K562 (cell line): Measurements from ENCODE around the gene SLC9A3. TPM values are rescaled to one million over a fixed set of nuclear protein-coding genes. Genes with fewer than 3 reads are reported as not detected.

Source experiments
- ATAC-seq: fragments of 200-7000 bp; cut with Tn5 transposase; 3 replicates; pipeline ENCODE4 v1.9.1; 2020; ENCODE audit warnings: moderate library complexity
- BruUV-seq: library from RNA; stranded (reverse); fragments of 400-500 nt; replicated peaks from 2 replicates; lab custom pipeline; 2021; lab: Mats Ljungman, UMichigan
- CTCF ChIA-PET: fragments of 300-600 bp; formaldehyde crosslinking; extraction: SDS; loops from one replicate; lab custom pipeline; 2021; ENCODE audit warnings: low intra/inter-chr PET ratio; lab: Yijun Ruan, JAX
- POLR2A ChIA-PET: fragments of 300-600, 350-650 bp; sonication (Branson Sonifier 250); formaldehyde crosslinking; extraction: SDS; loops from one replicate; lab custom pipeline; 2021; ENCODE audit warnings: antibody characterized with exemption, inconsistent platforms; lab: Yijun Ruan, JAX
- DNase-seq, 4 experiments: peaks; one replicate each; pipeline versions ENCODE4 v3.0.0 to v3.0.0-alpha.2; 2011 to 2018; ENCODE audit warnings: low spot score in 3 of 4, mixed read lengths in 3 of 4; ENCODE audit errors: extremely low read depth in 1 of 4
- FAIRE-seq: peaks from 2 replicates; lab custom pipeline; 2011; peaks lifted over from hg19 to GRCh38; lab: Jason Lieb, UNC
- H2AFZ ChIP-seq: 2 replicates; pipeline ENCODE4 v1.6.0; 2011; ENCODE audit warnings: low read depth, low read length, control low read depth, inconsistent platforms
- H3K27ac ChIP-seq: fragments of 200-600 bp; 3 replicates; pipeline ENCODE4 v1.8.0; 2011; ENCODE audit warnings: low read depth, mild to moderate bottlenecking, control low read depth, inconsistent platforms, low read length, moderate library complexity, mixed read lengths; ENCODE audit errors: extremely low read depth
- H3K27me3 ChIP-seq, 2 experiments: fragments of 300-600 bp in 1 of 2; 2 replicates in 1 of 2; 3 replicates in 1 of 2; pipeline versions ENCODE4 v1.6.0 to v1.8.0; 2011; ENCODE audit warnings: inconsistent platforms in 2 of 2, low read length in 2 of 2, mild to moderate bottlenecking in 1 of 2, mixed read lengths in 1 of 2, moderate library complexity in 1 of 2; ENCODE audit not compliant: control insufficient read depth in 2 of 2, insufficient read depth in 2 of 2
- H3K36me3 ChIP-seq: fragments of 300-600 bp; 3 replicates; pipeline ENCODE4 v1.8.0; 2011; ENCODE audit warnings: mild to moderate bottlenecking, low read length, inconsistent platforms; ENCODE audit not compliant: control insufficient read depth, insufficient read depth
- H3K4me1 ChIP-seq, 2 experiments: fragments of 200-600 bp in 1 of 2; replicated peaks in 1 of 2; 2 replicates in 1 of 2; 3 replicates in 1 of 2; pipeline versions ENCODE4 v1.5.1 to v1.8.0; 2011; ENCODE audit warnings: inconsistent platforms in 2 of 2, low read length in 2 of 2, mild to moderate bottlenecking in 1 of 2, mixed read lengths in 1 of 2, moderate library complexity in 1 of 2; ENCODE audit not compliant: control insufficient read depth in 2 of 2, insufficient read depth in 2 of 2
- H3K4me2 ChIP-seq: 2 replicates; pipeline ENCODE4 v1.6.1; 2011; ENCODE audit warnings: low read length, control low read depth, inconsistent platforms, mixed read lengths; ENCODE audit not compliant: insufficient read depth
- H3K4me3 ChIP-seq: fragments of 200-600 bp; sonication (generic), shearing (Covaris generic); 2 replicates; pipeline ENCODE4 v1.5.1; 2016; ENCODE audit warnings: control low read depth, inconsistent platforms
- H3K79me2 ChIP-seq: fragments of 200-600 bp; 3 replicates; pipeline ENCODE4 v1.8.0; 2011; ENCODE audit warnings: low read length, inconsistent platforms; ENCODE audit not compliant: control insufficient read depth, insufficient read depth
- H3K9ac ChIP-seq, 2 experiments: 2 replicates each; pipeline versions ENCODE4 v1.6.0 to v1.6.1; 2011; ENCODE audit warnings: low read depth in 2 of 2, low read length in 2 of 2, control low read depth in 1 of 2, inconsistent platforms in 1 of 2, mild to moderate bottlenecking in 1 of 2, mixed read lengths in 1 of 2; ENCODE audit not compliant: insufficient read depth in 1 of 2
- H3K9me1 ChIP-seq: one replicate; pipeline ENCODE4 v1.6.0; 2011; ENCODE audit warnings: inconsistent platforms, mild to moderate bottlenecking, low read length, moderate library complexity; ENCODE audit not compliant: control insufficient read depth, insufficient read depth
- H3K9me3 ChIP-seq: replicated peaks from 2 replicates; pipeline ENCODE4 v1.5.1; 2011; ENCODE audit warnings: low read depth, low read length, inconsistent platforms; ENCODE audit not compliant: control insufficient read depth, insufficient read depth
- H4K20me1 ChIP-seq: replicated peaks from 2 replicates; pipeline ENCODE4 v1.6.1; 2011; ENCODE audit warnings: low read length, inconsistent platforms, mixed read lengths; ENCODE audit not compliant: control insufficient read depth, insufficient read depth
- BHLHE40 ChIP-seq: IDR thresholded peaks from 2 replicates; pipeline ENCODE4 v1.6.1; 2011; ENCODE audit warnings: low read length, improper control_type of control experiment
- FOXJ3 ChIP-seq: sonication (generic); formaldehyde crosslinking; IDR thresholded peaks from 2 replicates; pipeline ENCODE4 v1.4.0; 2020; ENCODE audit warnings: mild to moderate bottlenecking, missing genetic modification reagents
- GTF2F1 ChIP-seq: IDR thresholded peaks from 2 replicates; pipeline ENCODE4 v1.6.1; 2011; ENCODE audit warnings: low read depth, low read length, improper control_type of control experiment
- KAT7 ChIP-seq: sonication (generic); formaldehyde crosslinking; IDR thresholded peaks from 2 replicates; pipeline ENCODE4 v1.8.0; 2022; ENCODE audit warnings: missing genetic modification reagents, mild to moderate bottlenecking, borderline replicate concordance
- KDM5B ChIP-seq: fragments of 200-600 bp; sonication (generic); IDR thresholded peaks from 2 replicates; pipeline ENCODE4 v1.6.1; 2012; ENCODE audit warnings: low read depth, mild to moderate bottlenecking, moderate library complexity, low read length, control low read depth, inconsistent platforms; ENCODE audit not compliant: insufficient replicate concordance
- MECOM ChIP-seq: fragments of 250-450 bp; sonication (Bioruptor Pico); IDR thresholded peaks from 2 replicates; pipeline ENCODE4 v1.8.0; 2022; ENCODE audit warnings: inconsistent platforms
- SMARCC2 ChIP-seq: fragments of 450-650 bp; IDR thresholded peaks from 2 replicates; pipeline ENCODE4 v1.6.1; 2017; ENCODE audit warnings: antibody characterized with exemption, moderate library complexity, mild to moderate bottlenecking, low read depth
- ZBTB1 ChIP-seq: sonication (generic); formaldehyde crosslinking; IDR thresholded peaks from 2 replicates; pipeline ENCODE4 v1.8.1; 2023; ENCODE audit warnings: missing genetic modification reagents, low read depth, mild to moderate bottlenecking, borderline replicate concordance
- ZBTB7A ChIP-seq: IDR thresholded peaks from 2 replicates; pipeline ENCODE4 v1.6.1; 2011; ENCODE audit warnings: low read depth, mild to moderate bottlenecking, low read length, moderate library complexity, borderline replicate concordance; ENCODE audit not compliant: control insufficient read depth
- ZC3H4 ChIP-seq: sonication (generic); formaldehyde crosslinking; IDR thresholded peaks from 2 replicates; pipeline ENCODE4 v1.9.0; 2021; ENCODE audit warnings: missing genetic modification reagents, borderline replicate concordance
- WGBS: fragments of 100-300 bp; shearing (Covaris generic); methylation state at CpG from one replicate; pipeline ENCODE4 v1.1.6; 2016; ENCODE audit warnings: low coverage, mixed read lengths; ENCODE audit not compliant: insufficient coverage; ENCODE audit errors: missing lambda C conversion rate; 5-methylcytosine and 5-hydroxymethylcytosine counted together
- in situ Hi-C: fragments of 300-500 bp; cut with MboI; formaldehyde crosslinking; loops from 4 replicates; pipeline ENCODE4 v1.15.0; 2018; ENCODE audit warnings: inconsistent platforms, mixed read lengths
- intact Hi-C: fragments of 100-400 bp; cut with micrococcal nuclease; formaldehyde crosslinking; loops from 2 replicates; pipeline ENCODE4 v1.14.2; 2022
- polyA plus RNA-seq, 8 experiments: library from polyadenylated mRNA; depleted of rRNA in 4 of 8; stranded (reverse) in 5 of 8; unstranded in 3 of 8; fragments of >200 nt; fragmentation: Nextera tagmentation in 2 of 8; fragmentation: Illumina TruSeq in 1 of 8; extraction: Ambion mirVana in 2 of 8; extraction: Trizol in 1 of 8; gene quantifications; 2 replicates each; pipeline versions ENCODE4 v1.2.1 to v1.2.3, GENCODE V29; 2011 to 2014; ENCODE audit warnings: inconsistent platforms in 1 of 8, missing spikeins in 1 of 8
- total RNA-seq, 7 experiments: library from RNA; depleted of rRNA in 6 of 7; stranded (reverse); fragments of >200 nt in 6 of 7; fragmentation: Illumina TruSeq in 2 of 7; extraction: Trizol in 2 of 7; gene quantifications; 2 replicates each; pipeline versions ENCODE4 v1.2.1 to v1.2.3, GENCODE V29; 2011 to 2021; ENCODE audit warnings: low replicate concordance in 1 of 7
- TF ChIP-seq, protein P1 (sequence below): fragments of 200-800 bp; sonication (Bioruptor generic); IDR thresholded peaks from 2 replicates; pipeline ENCODE4 v1.6.1; 2017; ENCODE audit warnings: missing genetic modification characterization, missing compliant biosample characterization
- TF ChIP-seq, protein P2 (sequence below): conservative IDR thresholded peaks from 2 replicates; pipeline ENCODE4 v1.6.1; 2011; ENCODE audit warnings: low read depth, mild to moderate bottlenecking, low read length; ENCODE audit not compliant: control insufficient read depth
- TF ChIP-seq, protein P3 (sequence below): fragments of 250-450 bp; sonication (Bioruptor Pico); IDR thresholded peaks from 2 replicates; pipeline ENCODE4 v1.4.0; 2020; ENCODE audit warnings: mild to moderate bottlenecking
- TF ChIP-seq, protein P4 (sequence below): sonication (generic); formaldehyde crosslinking; IDR thresholded peaks from 2 replicates; pipeline ENCODE4 v1.5.0; 2020; ENCODE audit warnings: missing genetic modification reagents

SLC9A3 gene
- total and polyA plus RNA-seq, 9 of the 15 experiments (the other 6 are each of a cell fraction or from before 2014, with no cell fraction given): 1.5 to 5.8 (median 3.7) TPM; not detected in 2

DNA sequence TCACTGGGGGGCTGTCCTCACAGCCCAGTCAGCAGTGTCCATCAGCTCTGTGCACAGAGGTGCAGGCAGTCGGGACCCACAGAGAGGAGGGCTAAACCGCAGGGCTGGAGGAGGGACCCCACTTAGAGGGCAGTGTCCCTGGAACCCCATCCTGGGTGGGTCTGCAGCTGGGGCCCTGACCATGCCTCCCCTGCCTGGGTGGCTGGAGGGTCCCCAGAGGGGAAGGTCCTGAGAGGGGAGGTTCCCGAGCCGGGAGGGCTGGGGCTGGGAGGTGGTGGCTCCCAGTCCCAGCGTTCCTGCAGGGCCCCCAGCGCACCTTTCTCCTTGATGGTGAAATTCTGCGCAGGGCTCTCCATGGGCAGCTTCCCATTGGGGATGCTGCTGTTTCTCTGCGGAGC, 48.5 kb downstream of the SLC9A3 start (continued):
- TF ChIP-seq SMARCC2 (no peak), KAT7 (CRISPR knock-in tag) (no peak), ZBTB7A (no peak), KDM5B (no peak), ZC3H4 (CRISPR knock-in tag) (no peak), FOXJ3 (CRISPR knock-in tag) (no peak)
- TF ChIP-seq, protein P1, sequence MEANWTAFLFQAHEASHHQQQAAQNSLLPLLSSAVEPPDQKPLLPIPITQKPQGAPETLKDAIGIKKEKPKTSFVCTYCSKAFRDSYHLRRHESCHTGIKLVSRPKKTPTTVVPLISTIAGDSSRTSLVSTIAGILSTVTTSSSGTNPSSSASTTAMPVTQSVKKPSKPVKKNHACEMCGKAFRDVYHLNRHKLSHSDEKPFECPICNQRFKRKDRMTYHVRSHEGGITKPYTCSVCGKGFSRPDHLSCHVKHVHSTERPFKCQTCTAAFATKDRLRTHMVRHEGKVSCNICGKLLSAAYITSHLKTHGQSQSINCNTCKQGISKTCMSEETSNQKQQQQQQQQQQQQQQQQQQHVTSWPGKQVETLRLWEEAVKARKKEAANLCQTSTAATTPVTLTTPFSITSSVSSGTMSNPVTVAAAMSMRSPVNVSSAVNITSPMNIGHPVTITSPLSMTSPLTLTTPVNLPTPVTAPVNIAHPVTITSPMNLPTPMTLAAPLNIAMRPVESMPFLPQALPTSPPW: no peak

DNA sequence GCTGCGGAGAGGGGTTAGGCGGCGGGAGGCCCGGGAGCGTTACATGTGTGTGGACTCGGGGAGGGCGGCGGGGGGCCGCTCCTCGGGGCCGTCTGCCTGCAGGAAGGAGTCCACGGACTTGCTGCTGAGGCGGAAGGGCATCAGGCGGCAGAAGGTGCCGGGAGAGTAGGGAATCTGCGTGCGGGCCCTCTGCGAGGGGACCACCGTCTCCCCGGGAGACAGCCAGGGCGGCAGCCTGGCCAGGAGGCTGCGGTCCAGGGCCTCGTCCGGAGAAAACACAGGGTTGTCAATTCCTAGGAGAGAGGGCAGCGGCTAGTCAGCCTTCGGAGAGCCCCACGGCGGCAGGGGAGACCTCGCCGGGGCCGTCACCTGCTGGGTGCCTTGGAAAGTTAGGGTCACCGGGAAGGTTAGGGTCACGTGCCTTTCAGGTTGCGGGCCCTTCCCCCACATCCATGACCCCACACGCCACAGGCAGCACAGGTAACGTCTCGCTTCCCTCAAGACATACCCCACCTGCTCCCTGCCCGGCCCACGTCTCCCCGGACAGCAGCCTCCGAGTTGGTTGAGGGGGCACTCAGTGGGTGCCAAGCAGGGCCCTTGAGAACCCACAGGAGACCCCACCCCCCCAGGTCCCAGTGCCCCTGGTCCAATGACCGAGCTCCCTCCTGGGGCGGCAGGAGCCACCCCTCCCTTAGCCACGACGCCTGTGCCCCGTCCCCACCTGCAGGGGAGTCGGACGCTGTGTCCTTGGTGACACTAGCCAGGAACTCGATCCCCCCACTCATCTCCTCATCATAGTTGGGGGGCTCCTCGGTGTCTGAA, 49.2 kb downstream of the SLC9A3 start:
- H3K4me2 ChIP-seq: no peak overlapping the region
- POLR2A ChIA-PET: no interaction called here
- peaks cover 11 to 53% of the 10 kb centered on the region in 2 experiments; a peak in 4 of 5 replicates for H3K27me3 ChIP-seq
- BruUV-seq: TSS peak; percentile 33
- H3K9me1 ChIP-seq: no peaks in the 10 kb centered on the region
- CTCF ChIA-PET: no interaction called here
- H4K20me1 ChIP-seq: peaks cover 16% of the 10 kb centered on the region
- ATAC-seq (no peak), FAIRE-seq (no peak), DNase-seq (no peak)
- H3K9ac ChIP-seq: no peak overlapping the region
- no peak overlapping the region for H3K4me3 ChIP-seq
- H3K27ac ChIP-seq: no peak overlapping the region
- intact Hi-C loops (loop anchor here (10.0 kb wide), 1 partner anchor 140 kb away; the partner anchor contains the start of gene CEP72), in situ Hi-C loops (no loop called here)
- peaks cover 9 to 92% of the 10 kb centered on the region in 2 experiments; a peak in 4 of 5 replicates for H3K4me1 ChIP-seq
- peaks cover 21% of the 10 kb centered on the region for H3K79me2 ChIP-seq
- no peaks in the 10 kb centered on the region for H3K9me3 ChIP-seq
- no peak overlapping the region for H2AFZ ChIP-seq
- peaks cover 16% of the 10 kb centered on the region; the same call in 2 of the 3 replicates for H3K36me3 ChIP-seq
- 45% methylated on average over 27 of the region's 50 CpGs for WGBS
- TF ChIP-seq, protein P2, sequence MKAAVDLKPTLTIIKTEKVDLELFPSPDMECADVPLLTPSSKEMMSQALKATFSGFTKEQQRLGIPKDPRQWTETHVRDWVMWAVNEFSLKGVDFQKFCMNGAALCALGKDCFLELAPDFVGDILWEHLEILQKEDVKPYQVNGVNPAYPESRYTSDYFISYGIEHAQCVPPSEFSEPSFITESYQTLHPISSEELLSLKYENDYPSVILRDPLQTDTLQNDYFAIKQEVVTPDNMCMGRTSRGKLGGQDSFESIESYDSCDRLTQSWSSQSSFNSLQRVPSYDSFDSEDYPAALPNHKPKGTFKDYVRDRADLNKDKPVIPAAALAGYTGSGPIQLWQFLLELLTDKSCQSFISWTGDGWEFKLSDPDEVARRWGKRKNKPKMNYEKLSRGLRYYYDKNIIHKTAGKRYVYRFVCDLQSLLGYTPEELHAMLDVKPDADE: no peak
- TF ChIP-seq BHLHE40 (0 out of 2 replicates have a peak, but pooled peaks have one; percentile 14), MECOM (CRISPR knock-in tag) (no peak), ZBTB1 (CRISPR knock-in tag) (no peak), GTF2F1 (no peak)
- TF ChIP-seq, protein P3, sequence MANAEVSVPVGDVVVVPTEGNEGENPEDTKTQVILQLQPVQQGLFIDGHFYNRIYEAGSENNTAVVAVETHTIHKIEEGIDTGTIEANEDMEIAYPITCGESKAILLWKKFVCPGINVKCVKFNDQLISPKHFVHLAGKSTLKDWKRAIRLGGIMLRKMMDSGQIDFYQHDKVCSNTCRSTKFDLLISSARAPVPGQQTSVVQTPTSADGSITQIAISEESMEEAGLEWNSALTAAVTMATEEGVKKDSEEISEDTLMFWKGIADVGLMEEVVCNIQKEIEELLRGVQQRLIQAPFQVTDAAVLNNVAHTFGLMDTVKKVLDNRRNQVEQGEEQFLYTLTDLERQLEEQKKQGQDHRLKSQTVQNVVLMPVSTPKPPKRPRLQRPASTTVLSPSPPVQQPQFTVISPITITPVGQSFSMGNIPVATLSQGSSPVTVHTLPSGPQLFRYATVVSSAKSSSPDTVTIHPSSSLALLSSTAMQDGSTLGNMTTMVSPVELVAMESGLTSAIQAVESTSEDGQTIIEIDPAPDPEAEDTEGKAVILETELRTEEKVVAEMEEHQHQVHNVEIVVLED (CRISPR knock-in tag): no peak
- TF ChIP-seq, protein P4, sequence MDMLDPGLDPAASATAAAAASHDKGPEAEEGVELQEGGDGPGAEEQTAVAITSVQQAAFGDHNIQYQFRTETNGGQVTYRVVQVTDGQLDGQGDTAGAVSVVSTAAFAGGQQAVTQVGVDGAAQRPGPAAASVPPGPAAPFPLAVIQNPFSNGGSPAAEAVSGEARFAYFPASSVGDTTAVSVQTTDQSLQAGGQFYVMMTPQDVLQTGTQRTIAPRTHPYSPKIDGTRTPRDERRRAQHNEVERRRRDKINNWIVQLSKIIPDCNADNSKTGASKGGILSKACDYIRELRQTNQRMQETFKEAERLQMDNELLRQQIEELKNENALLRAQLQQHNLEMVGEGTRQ: peak; percentile 41
